Heart left ventricle (tissue), 13 donors: ENCODE measurements around the gene DNAAF5.

Experiments used
- CTCF ChIP-seq, 12 donors: fragments of 200-600 bp; sonication (generic) in 4 of 12; IDR thresholded peaks; one replicate each; pipeline versions ENCODE4 v1.5.0 to v1.8.0; 2018 to 2022; ENCODE audit warnings: antibody characterized with exemption in 12 of 12, mild to moderate bottlenecking in 5 of 12
- POLR2A ChIP-seq, 2 donors: fragments of 450-650 bp; IDR thresholded peaks; one replicate each; pipeline ENCODE4 v1.6.1; 2017; ENCODE audit warnings: antibody characterized with exemption in 2 of 2, mild to moderate bottlenecking in 2 of 2, moderate library complexity in 2 of 2
- donor health status: ischemic (EF 13 %, LVEDD 7.1; RV severe dilation, severe dysfunction).
- donor health status: DM: no; HTN: yes; CAD: no.
- donor health status: DM: no; HTN: no; CAD: no.
- donor health status: ischemic (EF 25% LVEDD 6.9; RV normal size, moderate dysfunction).
- donor health status: ischemic (EF 25% LVEDD 5.7; RV mildly dilated, moderate dysfunction).
- donor health status: ischemic (EF 35%, LVEDD 5.7; RV mildly dilated, moderate dysfunction).
- donor health status: nonischemic (EF 11% LVEDD 7.7; RV severe dilation, severe dysfunction).
- donor health status: DM: yes; HTN: yes; CAD: no.
- donor health status: PGD.
- donor health status: ischemic (EF 29% LVEDD 5.4; RV normal size, mild dysfunction).
- donor health status: nonischemic (EF 23%, LVEDD 6.1; RV moderate dilation, normal function).

GRCh38 chr7:772861-773621 lies 46.5 kb downstream of the DNAAF5 start:
- no peak for TF ChIP-seq POLR2A (IDR thresholded peaks at IDR 0.05)
- TF ChIP-seq CTCF (IDR thresholded peaks at IDR 0.05): no peak
